H1 (cell line): ENCODE results near the gene LLGL2. TPM values are rescaled to one million over a fixed set of nuclear protein-coding genes. Genes with fewer than 3 reads are reported as not detected.

Experiments used
- polyA plus RNA-seq, 7 experiments: library from polyadenylated mRNA; depleted of rRNA in 3 of 7; stranded (reverse) in 5 of 7; unstranded in 2 of 7; fragments of >200 nt in 5 of 7; fragments of 200-250 nt in 2 of 7; gene quantifications; 1 replicate in 5 of 7; 2 replicates in 1 of 7; 4 replicates in 1 of 7; pipeline versions ENCODE4 v1.2.1 to v1.2.3, GENCODE V29; 2011 to 2013; ENCODE audit warnings: missing spikeins in 2 of 7, mixed read lengths in 2 of 7
- total RNA-seq: library from RNA; stranded (reverse); fragmentation: NEBNext Ultra II Directional; extraction: Animal tissue kit (Norgen Biotek cat#: 25700); gene quantifications from 2 replicates; pipeline ENCODE4 v1.2.1, GENCODE V29; 2021
- TF ChIP-seq, protein P1 (sequence below): IDR thresholded peaks from 2 replicates; pipeline ENCODE4 v1.6.1; 2012; ENCODE audit warnings: inconsistent platforms

Gene LLGL2
- total and polyA plus RNA-seq, 2 of the 8 experiments (the other 6 are each of a cell fraction or from before 2014, with no cell fraction given) = 64.5 to 77.1 TPM

DNA sequence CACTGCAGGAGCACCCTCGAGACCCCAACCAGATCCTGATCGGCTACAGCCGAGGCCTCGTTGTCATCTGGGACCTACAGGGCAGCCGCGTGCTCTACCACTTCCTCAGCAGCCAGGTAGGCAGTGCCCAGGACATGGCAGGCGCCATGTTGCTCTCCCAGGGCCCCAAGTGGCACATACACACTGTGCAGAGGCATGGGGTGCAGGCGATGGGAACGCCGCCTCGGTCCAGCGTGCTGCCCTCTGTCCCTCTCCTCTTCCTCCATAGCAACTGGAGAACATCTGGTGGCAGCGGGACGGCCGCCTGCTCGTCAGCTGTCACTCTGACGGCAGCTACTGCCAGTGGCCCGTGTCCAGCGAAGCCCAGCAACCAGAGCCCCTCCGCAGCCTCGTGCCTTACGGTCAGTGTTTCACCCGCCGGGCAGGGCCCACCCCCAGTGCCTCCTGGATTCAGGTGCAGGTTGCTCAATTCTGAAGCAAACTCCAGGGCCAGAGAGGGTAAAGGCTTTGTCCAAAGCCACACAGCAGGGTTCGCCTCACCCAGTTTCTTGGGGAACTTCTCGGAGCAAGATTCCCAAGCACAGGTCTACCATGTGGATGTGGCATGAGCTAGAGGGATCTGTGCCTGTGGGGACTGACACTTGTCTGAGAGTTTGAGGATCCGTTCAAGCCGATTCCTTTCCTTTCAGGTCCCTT lies 37.7 kb downstream of the LLGL2 start (continued):
- TF ChIP-seq, protein P1, sequence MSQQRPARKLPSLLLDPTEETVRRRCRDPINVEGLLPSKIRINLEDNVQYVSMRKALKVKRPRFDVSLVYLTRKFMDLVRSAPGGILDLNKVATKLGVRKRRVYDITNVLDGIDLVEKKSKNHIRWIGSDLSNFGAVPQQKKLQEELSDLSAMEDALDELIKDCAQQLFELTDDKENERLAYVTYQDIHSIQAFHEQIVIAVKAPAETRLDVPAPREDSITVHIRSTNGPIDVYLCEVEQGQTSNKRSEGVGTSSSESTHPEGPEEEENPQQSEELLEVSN = no peak
